Measurements from ENCODE around the gene ANGPT4.
A peak's percentile ranks its signal among the peaks of the same experiment; 100 is the strongest.
"Not testable (repeated sequence)": the region's sequence is repeated elsewhere in the genome, so short reads cannot be mapped to it uniquely, and the experiment has no call there.

Gene ANGPT4

DNA sequence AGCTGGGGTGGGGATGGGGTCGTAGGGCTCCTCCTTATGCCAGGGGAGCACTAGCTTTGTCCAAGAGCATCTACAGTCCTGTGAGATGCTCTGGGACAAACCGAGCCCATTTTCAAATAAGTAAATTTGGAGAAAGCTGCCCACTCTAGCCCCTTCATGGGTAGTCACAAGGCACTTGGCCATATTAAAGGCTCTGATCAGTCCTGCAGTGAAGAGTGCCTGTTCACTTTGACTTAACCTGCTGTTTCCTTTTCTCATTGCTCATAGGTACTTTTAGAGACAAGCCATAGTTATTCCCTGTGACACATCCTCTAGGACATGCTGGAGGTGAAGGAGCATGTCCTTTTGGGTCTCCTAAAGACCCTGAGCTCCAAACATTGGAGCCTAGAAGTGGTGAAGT lies 44.2 kb downstream of the ANGPT4 start:
- no peak for DNase-seq

- no peak for DNase-seq
Observed at GRCh38 chr20:871436-871835, 44.7 kb downstream of the ANGPT4 start.

DNA sequence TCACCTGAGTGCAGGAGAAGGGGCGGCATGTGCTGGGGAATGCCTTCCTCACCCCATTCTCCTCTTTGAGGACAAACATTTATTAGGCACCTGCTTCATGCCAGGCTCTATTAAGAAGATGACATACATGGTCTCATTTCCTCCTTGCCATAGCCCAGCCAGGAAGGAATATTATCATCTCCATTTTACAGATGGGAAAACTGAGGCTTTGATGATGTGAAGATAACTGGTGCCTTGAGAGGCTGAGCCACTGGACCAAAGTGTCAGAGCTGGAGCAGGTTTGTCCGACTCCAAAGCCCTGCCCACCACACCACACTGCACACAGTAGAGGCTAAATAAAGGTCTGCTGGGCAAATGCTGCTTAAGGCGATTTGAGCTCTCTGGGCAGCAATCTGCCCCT lies 45.4 kb downstream of the ANGPT4 start:
- no peak for DNase-seq

DNA sequence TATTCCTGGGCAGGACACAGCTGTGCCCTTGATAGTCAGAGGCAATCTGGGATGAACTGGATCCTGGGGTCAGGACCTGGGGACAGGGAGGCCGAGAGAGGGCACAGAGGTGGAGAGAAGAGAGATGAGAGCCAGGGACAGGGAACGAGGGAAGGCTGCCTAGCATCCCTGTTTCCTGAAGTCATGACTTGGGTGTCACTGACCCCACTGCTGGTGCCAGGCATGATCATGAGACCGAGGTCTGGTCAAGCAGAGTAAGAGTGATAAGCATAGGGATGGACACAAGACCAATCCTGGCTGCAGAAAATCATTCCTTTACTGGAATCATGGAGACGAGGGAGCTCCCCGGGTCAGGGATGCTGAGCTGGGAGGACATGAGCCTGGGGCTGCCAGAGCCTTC lies 46.5 kb downstream of the ANGPT4 start:
- DNase-seq: no peak

GRCh38 chr20:868279-868678 lies 47.9 kb downstream of the ANGPT4 start:
- DNase-seq: no peak

GRCh38 chr20:865440-865839 lies 50.7 kb downstream of the ANGPT4 start:
- no peak for DNase-seq

GRCh38 chr20:860891-861290 lies 55.2 kb downstream of the ANGPT4 start:
- no peak for DNase-seq

DNA sequence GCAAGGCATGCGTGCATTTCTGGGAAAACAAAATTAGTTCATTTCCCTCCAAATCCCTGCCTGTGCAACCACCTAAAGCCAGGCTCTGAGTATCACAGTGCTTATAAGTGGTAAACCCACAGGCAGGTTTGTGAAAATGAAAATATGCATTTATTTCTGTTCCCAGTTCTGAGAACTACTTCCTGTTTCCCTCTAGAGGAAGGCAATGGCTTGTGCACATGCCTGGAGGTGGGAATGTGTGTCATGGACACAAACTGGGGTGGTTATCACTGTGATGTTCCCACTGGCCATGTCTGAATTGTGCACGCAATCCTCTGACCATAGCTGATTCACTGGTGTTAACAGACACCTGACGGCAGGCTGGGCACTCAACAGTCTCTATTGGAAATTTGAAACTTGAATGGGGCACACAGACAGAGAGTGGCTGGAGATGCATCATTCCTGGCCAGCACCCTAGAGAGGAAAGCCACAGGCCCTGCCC lies 56.3 kb downstream of the ANGPT4 start:
- DNase-seq: no peak

DNA sequence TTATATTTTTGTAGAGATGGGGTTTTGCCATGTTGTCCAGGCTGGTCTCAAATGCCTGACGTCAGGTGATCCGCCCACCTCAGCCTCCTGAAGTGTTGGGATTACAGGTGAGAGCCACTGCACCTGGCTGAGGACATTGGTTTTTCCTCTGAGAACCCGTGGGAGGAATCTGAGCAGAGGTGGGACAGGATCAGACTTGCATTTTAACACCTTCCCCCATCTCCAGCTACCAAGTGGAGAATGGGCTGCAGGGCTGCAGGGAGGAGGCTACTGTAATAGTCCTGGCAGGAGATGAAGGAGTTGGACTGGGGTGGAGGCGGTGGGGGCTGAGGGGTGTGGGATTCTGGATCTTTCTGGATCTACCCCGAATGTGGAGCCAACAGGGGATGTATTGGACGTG lies 58.1 kb downstream of the ANGPT4 start:
- DNase-seq: no peak

GRCh38 chr20:856361-856775 lies 59.8 kb downstream of the ANGPT4 start:
- peak; percentile 56 for DNase-seq

DNA sequence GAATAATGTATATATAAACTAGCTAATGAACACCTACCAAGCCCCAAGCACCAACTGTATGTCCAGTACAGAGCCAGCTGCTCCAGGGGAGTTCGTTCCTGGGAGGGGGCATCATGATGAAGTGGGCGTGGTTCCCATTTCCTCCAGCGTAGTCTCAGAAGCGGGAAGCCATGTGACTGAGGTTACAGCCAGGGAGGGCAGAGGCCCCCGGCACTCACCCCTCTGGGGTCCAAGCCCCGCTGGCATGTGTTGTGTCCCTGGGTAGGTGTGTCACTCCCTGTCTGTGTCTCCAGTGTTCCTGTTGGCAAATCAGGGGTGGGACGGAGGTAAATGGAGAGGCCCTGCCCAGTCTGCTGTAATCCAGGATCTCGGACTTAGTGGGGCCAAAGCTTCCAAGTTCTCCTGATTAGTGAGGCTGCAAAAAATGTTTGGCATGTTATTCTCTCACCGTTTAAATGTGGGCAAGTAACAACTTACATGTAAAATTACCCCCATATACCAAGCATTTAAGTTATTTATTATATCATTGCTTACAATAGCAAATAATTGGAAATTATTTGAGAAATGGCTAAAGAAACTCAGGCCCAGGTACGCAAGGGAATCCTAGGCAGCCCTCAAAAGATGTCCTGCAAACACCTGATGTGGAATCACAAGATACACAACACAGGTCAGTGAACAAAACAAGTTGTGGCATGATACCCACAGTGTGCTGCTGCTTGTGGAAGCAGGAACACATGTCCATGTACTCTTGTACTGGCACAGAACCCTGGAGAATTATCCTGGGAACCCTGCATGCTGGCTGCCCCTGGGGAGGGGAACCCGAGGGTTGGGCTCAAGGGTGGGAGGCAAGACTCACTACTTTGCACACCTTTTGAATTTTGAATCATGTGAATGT lies 60.4 kb downstream of the ANGPT4 start:
- DNase-seq: no peak

DNA sequence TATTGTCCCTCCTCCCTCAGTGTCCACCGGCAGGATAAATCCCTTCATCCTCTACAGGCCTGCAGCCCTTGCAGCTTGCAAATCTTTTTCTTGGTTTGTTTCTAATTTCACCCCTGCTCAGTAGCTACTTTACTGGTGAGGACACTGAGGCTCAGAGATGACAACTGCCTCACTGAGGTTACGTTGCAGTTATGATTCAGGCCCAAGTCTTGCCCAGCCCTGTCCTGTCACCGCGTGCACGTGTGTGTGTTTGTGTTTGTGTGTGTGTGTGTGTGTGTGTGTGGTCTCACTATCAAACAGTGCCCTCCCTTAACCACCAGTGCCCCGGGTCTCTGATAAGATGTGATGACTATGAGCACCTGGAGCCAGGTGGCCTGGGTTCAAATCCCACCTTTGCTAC lies 61.5 kb downstream of the ANGPT4 start:
- no peak for DNase-seq

GRCh38 chr20:853406-853996 lies 62.6 kb downstream of the ANGPT4 start:
- DNase-seq: no peak

DNA sequence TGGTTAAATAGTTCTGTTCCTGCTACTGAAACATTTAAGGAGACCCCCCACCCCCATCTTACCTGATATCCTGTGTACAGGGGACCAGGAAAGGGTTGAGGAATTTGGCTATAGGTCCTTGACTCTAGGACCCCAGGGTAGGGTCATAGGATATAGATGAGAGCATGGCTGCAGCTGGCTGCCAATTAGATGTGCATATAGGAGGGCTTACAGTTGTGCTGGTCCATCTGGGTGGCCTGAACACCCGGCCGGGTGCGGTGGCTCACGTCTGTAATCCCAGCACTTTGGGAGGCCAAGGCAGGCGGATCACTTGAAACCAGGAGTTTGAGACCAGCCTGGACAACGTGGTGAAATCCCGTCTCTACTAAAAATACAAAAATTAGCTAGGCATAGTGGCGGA lies 67.4 kb downstream of the ANGPT4 start:
- DNase-seq: not testable (repeated sequence)

GRCh38 chr20:848193-848592 lies 67.9 kb downstream of the ANGPT4 start:
- DNase-seq: no peak

GRCh38 chr20:846894-847278 lies 69.2 kb downstream of the ANGPT4 start:
- DNase-seq: peak; percentile 51

DNA sequence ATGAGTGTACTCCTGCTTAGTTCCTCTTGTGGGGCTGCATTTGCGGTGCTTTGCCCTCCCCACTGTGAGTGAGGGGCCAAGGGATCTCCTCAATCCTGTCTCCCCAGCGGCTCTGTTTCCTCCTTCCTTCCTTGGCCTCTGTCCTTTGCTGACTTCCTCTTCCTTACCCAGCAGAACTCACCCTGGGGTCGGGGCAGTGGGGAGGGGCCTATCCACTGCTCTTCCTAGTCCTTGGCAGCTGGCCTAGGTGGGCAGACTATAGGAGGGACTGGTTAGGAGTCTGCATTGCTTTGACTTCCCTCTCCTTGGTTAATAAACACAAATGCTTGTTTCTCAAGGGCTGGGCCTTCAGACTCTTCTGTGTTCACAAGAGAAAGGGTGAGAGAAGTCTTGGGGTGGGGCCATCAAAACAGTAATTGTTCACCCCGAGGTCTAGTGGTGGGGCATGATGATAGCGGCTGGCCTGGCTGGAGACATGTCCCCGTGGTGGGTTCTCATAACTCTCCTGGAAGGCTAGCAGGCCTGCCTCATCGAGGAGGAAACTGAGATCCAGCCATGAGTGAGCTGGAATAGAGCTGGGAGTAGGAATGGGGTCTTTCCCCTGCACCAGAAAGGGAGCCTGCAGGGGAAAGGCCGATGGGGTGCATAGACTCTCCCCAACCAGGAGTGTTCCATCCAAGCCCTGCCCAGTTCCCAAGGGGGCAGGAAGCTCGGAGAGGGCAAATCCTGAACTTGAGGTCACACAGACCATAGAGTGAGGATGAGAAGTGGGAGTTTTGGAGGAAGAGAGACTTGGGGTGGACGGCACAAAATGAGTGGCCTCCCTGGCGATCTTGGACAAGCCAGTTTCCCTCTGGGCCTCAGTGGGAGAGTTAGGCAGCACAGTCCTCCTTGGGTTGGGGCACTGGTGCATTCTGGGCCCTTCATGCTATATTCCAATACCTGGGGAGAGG lies 69.9 kb downstream of the ANGPT4 start:
- no peak for DNase-seq

DNA sequence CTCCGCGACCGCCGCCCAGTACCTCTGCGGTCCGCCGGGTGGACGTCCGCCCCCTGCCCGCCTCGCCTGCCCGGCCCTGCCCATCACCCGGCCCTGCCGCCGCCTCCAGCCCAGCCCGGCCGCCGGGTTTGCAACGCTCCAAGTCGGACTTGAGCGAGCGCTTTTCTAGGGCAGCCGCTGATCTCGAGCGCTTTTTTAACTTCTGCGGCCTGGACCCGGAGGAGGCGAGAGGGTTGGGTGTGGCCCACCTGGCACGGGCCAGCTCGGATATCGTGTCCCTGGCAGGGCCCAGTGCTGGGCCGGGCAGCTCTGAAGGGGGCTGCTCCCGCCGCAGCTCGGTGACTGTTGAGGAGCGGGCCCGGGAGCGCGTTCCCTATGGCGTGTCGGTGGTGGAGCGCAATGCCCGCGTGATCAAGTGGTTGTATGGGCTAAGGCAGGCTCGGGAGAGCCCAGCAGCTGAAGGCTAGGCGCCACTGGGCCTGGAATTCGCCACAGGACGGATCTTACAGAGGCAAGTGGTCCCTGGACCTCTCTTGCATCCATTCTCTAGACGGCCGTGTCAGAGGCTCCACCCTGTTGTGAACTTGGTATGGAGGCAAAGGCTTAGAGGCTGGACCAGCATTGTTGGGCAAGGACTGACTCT lies 70.8 kb downstream of the ANGPT4 start:
- DNase-seq: no peak

DNA sequence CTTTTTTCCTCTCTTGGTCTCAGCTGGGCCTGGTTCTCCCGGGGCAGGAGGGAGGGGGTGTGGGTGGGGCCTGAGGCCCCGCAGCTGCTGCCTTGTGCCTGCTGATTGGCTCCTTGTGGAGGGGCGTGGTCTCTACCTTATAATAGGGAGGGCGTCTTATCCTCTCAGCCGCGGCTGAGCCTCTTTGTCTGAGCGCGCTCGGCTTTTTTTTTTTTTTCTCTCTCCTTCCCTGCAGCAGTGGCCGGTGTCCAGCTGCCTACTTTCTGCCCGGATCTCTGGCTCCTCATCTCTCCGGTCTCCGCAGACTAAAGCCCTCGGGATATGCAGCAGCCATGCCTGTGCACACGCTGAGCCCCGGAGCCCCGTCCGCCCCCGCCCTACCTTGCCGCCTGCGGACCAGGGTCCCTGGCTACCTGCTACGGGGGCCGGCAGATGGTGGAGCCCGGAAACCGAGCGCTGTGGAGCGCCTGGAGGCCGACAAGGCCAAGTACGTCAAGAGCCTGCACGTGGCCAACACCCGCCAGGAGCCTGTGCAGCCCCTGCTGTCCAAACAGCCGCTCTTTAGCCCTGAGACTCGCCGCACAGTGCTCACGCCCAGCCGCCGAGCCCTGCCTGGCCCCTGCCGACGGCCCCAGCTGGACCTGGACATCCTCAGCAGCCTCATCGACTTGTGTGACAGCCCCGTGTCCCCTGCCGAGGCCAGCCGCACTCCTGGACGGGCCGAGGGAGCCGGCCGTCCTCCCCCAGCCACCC lies 71.5 kb downstream of the ANGPT4 start:
- peak; percentile 89 for DNase-seq

- DNase-seq: no peak
Observed at GRCh38 chr20:843912-844311, 72.2 kb downstream of the ANGPT4 start.

GRCh38 chr20:842547-842940 lies 73.6 kb downstream of the ANGPT4 start:
- no peak for DNase-seq

All from stimulated activated CD4-positive, alpha-beta T cell treated with anti-CD3 and anti-CD28 coated beads, Interleukin-4, amount 100 ng/mL, for 1 hour (primary cell).